GM18951 (cell line): ENCODE results near the gene OST4.

Experiments
- POLR2A ChIP-seq: IDR thresholded peaks from 4 replicates; pipeline ENCODE4 v1.6.1; 2011; ENCODE audit warnings: mild to moderate bottlenecking; ENCODE audit not compliant: insufficient read length, insufficient read depth; ENCODE audit errors: extremely low read depth
- in situ Hi-C: fragments of 300-500 bp; cut with MboI; formaldehyde crosslinking; loops from one replicate; pipeline ENCODE4 v1.12.0; 2022; ENCODE audit warnings: low sequenced_read_pairs, mixed read lengths, inconsistent platforms; ENCODE audit not compliant: unreplicated experiment

Gene OST4

DNA sequence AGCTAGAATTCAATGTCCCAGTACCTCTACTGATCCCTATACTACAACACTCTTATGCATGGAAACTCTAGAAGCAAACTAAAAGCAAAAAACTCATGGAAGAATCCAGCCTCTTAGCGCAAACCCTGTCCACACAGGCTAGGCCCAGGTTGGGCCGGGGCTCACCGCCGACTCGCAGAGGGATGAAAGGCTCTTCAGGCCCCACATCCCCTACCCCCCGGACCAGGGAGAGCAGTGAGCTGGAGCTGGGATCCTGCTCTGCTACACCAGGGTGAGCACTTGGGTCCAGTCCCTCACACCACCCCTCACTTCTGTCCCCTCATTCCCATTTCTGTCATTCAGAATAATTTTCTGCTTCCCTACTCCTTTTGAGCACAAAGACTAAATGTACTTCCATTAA lies 2.0 kb downstream of the OST4 start:
- in situ Hi-C loops, result no loop called here
- TF ChIP-seq POLR2A, result no peak

DNA sequence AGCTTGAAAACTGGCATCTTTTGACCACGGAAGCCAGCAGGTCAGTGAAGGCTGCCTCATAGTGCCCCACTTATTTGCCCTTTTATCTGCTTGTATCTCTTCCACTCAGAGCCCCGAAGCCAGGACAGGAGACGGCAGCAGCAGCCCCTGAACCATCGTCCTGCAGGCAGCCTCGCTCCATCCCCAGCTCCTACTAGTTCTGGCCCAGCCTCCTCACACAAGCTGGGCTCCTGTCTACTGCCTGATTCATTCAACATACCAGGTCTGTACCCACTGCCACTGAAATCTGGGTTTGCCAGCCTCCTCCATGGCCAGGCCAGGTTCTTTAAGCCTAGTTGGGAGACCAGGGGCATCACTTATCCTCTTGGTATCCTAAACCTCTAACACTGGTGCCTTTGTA lies 4.1 kb downstream of the OST4 start:
- no peak for TF ChIP-seq POLR2A
- in situ Hi-C loops, result no loop called here

DNA sequence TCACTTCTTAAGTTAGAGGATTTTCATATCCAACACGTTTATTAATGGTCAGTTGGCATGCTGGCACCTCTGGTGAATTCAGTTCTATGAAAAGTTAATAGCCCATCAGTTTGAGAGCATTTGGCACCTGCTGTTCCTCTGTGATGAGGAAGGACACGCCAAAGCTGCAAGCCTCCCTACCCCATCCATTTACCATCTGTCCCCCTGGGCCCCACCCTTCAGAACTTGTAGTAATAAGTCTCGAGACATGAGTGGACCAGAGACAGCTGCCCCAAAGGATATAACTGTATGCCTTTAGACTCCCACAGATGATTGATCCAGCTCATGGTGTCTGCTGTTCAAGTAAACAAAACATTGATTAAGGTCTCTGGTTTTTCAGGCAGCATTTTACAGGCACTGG lies 6.3 kb downstream of the OST4 start:
- in situ Hi-C loops, result no loop called here

DNA sequence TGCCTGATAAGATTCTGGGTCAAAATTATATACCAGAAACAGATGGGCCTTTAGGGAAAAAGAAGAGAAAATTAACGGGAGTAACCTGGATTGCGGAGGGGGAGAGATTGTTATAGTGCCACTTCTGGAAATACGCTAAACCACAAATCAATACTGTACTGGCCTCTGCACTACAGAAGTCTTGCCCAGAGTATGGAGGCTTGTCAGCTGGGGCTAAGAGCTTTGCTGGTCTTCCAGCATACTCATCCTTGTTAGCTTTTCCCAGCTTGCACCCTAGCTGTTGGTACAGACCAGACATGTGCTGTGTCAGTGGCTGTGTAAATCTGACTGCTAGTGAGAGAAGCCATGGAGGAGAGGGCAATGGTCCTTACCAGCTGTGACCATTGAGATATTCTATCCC lies 11.1 kb downstream of the OST4 start:
- in situ Hi-C loops, result no loop called here
- no peak for TF ChIP-seq POLR2A

More for the DNA sequence above, 6.3 kb downstream of the OST4 start:
- TF ChIP-seq POLR2A, result no peak

DNA sequence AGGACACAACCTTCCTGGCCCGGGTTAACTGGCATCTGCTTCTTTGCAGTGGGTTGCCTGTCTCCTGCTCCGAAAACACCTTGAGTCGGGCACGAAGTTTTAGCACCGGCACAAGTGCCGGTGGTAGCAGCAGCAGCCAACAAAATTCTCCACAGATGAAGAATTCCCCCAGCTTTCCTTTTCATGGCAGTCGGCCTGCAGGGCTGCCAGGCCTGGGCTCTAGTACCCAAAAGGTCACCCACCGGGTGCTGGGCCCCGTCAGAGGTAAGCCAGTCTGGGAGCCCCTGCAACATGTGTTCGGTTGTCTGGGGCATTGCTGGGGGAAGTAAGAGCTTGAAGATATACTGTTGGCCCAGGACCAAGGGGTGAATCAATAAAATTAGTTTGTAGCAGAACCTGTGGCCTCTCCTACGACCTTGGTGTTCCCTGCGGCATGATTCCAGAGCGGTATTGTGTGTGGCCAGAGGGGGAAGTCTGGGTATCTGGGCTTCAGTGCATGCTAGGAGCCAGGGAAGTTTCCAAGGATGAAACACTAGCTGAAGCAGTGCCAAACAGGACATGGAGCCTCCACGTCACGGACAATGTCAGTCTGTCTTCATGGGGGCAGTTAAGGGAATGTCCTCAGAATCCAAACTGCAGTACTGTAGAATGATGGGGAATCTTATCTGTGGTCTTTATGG lies 12.2 kb downstream of the OST4 start:
- no peak for TF ChIP-seq POLR2A
- in situ Hi-C loops, result no loop called here

DNA sequence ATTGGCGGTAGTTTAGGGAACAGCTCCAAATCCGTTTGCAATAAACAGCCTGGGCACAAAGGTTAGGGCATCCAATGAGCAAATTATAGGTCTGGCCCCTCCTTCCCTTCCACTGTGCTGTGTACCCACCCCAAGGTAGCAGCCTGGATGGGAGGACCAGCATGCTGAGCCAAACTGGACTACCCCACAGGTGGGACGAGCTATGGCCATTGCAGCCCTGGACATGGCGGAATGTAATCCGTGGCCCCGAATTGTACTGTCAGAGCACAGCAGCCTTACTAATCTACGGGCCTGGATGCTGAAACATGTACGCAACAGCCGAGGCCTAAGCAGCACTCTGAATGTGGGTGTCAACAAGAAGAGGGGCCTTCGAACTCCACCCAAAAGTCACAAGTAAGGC lies 13.2 kb downstream of the OST4 start:
- in situ Hi-C loops, result no loop called here

DNA sequence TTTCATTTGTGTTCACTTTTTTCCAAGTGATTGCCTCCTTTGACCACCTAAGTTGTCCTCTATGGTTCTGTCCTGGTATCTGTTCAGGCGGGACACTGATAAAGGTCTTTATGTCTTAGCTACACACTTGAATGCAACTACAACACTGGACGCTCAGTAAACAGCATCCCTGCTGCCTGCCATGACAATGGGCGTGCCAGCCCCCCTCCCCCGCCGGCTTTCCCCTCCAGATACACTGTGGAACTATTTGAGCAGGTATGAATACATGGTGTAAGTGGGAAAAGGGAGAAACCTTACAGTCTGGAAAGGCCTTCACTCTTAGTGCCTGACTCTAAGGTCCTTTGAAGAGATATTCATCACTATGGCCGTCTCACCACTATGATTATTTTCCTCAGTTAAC lies 14.3 kb downstream of the OST4 start:
- no peak for TF ChIP-seq POLR2A
- in situ Hi-C loops, result no loop called here

More for the DNA sequence above, 13.2 kb downstream of the OST4 start:
- peak; percentile 18 for TF ChIP-seq POLR2A

DNA sequence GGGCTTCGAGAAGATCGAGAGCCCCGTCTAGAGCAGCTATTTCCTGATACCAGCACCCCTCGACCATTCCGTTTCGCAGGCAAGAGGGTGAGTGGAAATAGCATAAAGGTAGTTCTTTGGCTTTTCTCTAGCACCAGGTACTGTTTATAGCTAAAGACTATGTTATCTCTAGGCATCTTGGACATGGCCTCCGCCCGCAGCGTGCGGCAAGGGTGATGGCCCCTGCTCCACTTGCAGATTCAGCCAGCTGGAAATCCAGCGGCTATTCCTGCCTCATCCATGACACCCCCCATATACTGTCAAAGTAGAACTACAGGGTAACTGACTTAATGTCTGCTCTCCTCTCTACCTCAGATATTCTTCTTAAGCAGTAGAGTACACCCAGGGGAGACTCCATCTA lies 16.7 kb downstream of the OST4 start:
- in situ Hi-C loops, result no loop called here
- no peak for TF ChIP-seq POLR2A

DNA sequence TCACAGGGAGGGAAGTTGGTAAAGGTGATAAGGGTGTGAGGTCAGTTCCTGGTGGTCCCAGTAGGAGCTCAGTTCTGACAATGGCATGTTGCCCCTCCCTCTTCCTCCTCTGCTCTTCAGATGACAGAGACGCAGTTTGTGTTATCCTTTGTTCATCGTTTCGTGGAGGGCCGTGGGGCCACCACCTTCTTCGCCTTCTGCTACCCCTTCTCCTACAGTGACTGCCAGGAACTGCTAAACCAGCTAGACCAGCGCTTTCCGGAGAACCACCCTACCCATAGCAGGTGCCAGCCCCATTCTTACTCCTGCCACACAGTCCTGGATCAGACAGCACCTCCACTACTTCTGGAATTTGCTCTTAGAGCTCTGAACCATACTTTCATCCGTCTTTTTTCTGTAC lies 17.7 kb downstream of the OST4 start:
- in situ Hi-C loops, result no loop called here
- no peak for TF ChIP-seq POLR2A

DNA sequence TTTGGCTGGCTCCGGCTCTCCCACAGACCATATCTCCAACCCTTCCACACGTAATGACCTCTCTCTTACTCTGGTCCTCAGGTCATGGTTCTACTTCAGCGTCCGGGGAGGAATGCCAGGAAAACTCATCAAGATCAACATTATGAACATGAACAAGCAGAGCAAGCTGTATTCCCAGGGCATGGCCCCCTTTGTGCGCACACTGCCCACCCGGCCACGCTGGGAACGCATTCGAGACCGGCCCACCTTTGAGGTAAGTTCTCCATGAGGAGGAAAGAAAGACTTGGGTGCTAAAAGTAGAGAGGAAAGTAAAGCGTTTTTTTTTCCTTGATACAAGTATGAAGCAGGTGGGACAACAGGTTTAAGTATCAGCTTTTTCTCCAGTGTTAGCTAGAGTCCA lies 18.1 kb downstream of the OST4 start:
- in situ Hi-C loops, result no loop called here
- TF ChIP-seq POLR2A, result no peak

DNA sequence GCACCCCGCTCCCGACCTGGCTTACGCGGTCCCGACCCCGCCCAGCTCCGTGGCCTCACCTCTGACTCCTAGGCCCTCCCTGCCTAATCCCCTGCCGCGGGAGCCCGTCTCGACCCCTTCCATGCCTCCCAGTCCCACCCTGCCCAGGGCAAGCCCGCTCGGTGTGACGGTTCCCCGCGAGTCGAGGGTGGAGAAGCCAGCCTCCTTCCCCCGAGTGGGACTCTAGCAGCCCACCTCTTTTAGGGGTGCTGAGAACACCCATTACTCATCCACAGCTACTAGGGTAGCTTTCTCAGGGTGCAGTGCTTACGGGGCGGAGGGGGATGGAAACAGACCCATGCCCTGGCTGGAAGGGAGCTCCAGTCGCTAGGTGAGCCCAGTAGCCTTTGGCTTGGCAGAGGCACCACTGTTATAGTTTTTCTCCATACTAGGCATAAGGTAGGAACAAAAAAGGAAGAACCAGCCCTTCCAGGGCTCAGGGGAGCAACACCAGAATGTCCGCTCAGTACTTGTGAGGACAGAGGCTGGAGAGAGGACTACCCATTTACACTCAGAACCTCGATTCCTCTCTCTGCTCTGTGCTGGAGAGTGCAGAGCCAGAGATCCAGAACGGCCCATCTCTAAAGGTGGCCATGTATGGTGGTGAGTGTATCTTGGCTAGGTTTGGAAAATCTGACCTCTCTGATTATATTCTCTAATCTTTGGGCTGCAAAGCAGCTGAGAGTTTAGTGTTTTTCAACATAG lies 19.4 kb downstream of the OST4 start:
- no peak for TF ChIP-seq POLR2A
- in situ Hi-C loops, result no loop called here

DNA sequence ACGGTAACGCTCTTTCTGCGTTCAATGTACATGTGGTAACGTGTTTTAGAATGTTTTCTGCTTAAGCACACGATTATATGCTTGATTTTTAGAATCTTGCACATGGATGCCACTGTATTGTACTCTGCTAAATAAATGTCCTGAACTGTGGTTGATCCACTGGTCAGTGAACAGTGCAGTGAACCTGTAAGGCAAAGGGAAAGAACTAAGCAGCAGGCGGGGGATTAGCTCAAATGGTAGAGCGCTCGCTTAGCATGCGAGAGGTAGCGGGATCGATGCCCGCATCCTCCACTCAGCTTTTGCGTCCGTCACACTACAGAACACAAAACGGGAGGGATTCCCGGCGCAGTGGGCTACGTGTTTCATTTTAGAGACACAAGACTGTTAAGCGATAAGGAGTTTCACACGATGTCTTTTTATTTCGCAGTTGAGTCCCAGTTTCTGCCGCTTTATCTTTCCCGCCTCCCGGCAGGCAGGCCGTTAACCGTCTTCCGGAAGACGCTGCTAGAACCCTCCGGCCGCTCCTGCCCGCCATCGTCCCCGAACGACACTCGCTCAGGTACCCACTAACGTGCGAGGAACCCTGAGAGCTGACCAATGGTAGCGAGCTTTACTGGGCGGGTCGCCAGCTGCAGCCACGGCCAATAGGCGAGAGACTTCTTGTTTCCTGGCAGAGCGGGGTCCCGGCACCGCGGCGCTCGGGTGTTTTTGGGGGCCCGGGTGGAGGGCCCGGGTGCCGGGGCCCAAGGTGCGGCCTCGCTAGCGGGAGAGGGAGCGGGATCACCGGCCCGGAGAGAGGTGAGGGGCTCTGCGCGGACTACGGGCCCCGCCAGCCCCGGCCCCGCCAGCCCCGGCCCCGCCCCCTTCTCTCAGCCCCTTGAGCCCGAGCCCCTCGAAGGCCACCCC lies 20.2 kb downstream of the OST4 start, which contains the start of gene AGBL5:
Gene AGBL5, plus strand, starts transcription at position 673 of the 906 bp plus-strand sequence. CDS start 1,291 bp downstream, outside the sequence.
- TF ChIP-seq POLR2A, result peak; percentile 68
- in situ Hi-C loops, result no loop called here
